ENCODE data around the gene ZFHX3.

DNA sequence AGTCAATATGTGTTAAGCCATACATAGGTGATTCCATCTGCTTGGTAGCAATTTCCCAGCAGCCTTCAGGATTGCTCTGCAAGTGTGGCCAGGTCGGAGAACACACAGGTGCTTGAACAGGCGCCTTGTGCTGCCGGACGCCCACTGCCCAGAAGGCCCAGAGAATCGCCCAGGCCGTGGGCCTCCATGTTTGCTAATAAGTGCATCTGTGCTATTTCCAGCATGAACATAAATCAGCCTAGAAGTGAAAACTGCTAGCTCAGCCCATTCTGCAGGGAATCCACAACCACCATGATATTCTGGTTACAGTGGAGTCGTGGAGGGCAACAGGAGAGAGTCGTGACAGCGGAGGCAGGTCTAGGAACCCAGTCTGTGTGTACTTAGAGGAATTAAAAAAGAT is 78.1 kb downstream of the ZFHX3 start:
- TF ChIP-seq POLR2A (IDR thresholded peaks at IDR 0.05) = no peak
- TF ChIP-seq, protein P1, sequence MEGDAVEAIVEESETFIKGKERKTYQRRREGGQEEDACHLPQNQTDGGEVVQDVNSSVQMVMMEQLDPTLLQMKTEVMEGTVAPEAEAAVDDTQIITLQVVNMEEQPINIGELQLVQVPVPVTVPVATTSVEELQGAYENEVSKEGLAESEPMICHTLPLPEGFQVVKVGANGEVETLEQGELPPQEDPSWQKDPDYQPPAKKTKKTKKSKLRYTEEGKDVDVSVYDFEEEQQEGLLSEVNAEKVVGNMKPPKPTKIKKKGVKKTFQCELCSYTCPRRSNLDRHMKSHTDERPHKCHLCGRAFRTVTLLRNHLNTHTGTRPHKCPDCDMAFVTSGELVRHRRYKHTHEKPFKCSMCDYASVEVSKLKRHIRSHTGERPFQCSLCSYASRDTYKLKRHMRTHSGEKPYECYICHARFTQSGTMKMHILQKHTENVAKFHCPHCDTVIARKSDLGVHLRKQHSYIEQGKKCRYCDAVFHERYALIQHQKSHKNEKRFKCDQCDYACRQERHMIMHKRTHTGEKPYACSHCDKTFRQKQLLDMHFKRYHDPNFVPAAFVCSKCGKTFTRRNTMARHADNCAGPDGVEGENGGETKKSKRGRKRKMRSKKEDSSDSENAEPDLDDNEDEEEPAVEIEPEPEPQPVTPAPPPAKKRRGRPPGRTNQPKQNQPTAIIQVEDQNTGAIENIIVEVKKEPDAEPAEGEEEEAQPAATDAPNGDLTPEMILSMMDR (IDR thresholded peaks at IDR 0.05) = no peak

All from heart left ventricle (tissue), 13 donors.